AG09309 (cell line): Measurements from ENCODE around the gene LAIR1.

ENCODE experiments used
- DNase-seq: peaks from one replicate; pipeline ENCODE4 v3.0.0-alpha.2; 2010; ENCODE audit warnings: low read depth
- H3K4me3 ChIP-seq: 2 replicates; pipeline ENCODE4 v1.5.1; 2011; ENCODE audit warnings: mild to moderate bottlenecking, low read depth, low read length, moderate library complexity; ENCODE audit not compliant: control insufficient read depth
- TF ChIP-seq, protein P1 (sequence below): IDR thresholded peaks from 2 replicates; pipeline ENCODE4 v1.5.1; 2011; ENCODE audit warnings: mild to moderate bottlenecking, low read depth, low read length, inconsistent platforms; ENCODE audit not compliant: insufficient read depth, control insufficient read depth; ENCODE audit errors: missing control alignments

Gene LAIR1

DNA sequence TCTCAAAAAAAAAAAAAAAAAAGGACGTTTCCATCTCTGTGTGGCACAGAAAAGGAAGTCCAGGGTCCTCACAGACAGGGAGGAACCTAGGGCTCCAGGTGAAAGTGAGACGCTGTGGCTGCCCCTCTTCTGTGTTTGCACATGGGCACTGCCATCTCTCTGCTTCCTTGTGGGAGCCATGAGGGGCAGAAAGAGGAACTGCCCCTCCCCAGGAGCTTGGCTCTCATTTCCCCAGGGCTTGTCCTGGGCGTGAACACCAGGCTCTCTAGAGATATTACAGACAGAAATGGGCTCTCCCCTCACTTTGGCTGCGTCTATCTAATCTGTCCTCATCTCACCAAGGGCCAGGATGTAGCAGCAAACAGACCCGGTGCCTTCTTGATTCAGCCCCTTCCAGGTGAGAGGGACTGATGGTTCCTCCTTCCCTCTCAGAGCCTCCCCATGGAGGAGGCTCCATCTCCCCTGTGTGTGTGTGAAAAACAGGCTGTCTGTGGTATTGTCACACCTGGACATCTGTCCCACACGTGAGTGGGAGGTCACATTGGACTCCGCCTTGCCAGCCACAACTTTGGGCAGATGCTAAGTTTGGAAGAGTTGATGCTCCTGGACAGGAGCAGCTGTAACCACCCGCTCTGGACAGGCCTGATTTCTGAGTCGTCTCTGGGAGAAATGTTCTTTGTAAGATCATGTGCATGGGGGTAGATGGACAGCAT is 24.9 kb downstream of the LAIR1 start:
- TF ChIP-seq, protein P1, sequence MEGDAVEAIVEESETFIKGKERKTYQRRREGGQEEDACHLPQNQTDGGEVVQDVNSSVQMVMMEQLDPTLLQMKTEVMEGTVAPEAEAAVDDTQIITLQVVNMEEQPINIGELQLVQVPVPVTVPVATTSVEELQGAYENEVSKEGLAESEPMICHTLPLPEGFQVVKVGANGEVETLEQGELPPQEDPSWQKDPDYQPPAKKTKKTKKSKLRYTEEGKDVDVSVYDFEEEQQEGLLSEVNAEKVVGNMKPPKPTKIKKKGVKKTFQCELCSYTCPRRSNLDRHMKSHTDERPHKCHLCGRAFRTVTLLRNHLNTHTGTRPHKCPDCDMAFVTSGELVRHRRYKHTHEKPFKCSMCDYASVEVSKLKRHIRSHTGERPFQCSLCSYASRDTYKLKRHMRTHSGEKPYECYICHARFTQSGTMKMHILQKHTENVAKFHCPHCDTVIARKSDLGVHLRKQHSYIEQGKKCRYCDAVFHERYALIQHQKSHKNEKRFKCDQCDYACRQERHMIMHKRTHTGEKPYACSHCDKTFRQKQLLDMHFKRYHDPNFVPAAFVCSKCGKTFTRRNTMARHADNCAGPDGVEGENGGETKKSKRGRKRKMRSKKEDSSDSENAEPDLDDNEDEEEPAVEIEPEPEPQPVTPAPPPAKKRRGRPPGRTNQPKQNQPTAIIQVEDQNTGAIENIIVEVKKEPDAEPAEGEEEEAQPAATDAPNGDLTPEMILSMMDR: no peak
- no peak overlapping the region for H3K4me3 ChIP-seq
- DNase-seq: no peak

DNA sequence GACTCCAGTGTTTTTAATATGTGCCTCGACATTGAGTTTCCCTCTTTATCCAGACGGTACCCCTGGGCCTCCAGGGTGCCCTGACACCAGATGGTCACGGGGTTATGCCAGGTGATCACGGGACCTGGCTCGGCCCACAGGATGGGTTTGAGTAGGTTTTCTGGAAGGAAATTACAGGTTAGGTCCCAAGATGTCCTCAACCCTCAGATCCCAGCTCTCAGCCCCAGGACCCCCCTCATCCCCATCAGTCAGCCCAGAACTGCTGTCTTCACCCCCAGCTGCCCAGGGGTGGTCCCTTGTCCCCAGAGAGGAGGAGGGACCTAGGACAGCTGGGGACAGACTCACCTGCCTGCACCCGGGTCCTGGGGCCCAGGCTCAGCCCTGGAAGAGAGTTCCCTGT is 26.2 kb downstream of the LAIR1 start:
- H3K4me3 ChIP-seq: no peak overlapping the region
- TF ChIP-seq, protein P1: no peak
- DNase-seq: no peak

DNA sequence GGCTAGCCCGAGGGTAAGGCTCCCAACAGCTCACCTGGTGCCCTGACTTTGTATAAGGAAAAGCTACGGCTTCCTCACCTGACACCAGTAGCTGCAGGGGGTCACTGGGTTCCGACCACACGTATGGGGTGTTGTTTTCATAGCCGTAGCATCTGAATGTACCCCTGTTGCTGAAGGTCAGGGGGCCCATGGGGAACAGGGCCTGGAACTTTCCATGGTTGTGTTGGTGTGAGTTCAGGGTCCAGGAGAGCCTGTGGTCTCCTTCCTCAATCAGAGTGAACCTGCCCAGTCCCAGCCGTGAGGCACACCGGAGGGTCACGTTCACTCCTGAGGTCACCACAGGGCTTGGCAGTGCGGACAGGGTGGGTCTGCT is 26.9 kb downstream of the LAIR1 start:
- DNase-seq: no peak
- H3K4me3 ChIP-seq: no peak overlapping the region
- TF ChIP-seq, protein P1: no peak

DNA sequence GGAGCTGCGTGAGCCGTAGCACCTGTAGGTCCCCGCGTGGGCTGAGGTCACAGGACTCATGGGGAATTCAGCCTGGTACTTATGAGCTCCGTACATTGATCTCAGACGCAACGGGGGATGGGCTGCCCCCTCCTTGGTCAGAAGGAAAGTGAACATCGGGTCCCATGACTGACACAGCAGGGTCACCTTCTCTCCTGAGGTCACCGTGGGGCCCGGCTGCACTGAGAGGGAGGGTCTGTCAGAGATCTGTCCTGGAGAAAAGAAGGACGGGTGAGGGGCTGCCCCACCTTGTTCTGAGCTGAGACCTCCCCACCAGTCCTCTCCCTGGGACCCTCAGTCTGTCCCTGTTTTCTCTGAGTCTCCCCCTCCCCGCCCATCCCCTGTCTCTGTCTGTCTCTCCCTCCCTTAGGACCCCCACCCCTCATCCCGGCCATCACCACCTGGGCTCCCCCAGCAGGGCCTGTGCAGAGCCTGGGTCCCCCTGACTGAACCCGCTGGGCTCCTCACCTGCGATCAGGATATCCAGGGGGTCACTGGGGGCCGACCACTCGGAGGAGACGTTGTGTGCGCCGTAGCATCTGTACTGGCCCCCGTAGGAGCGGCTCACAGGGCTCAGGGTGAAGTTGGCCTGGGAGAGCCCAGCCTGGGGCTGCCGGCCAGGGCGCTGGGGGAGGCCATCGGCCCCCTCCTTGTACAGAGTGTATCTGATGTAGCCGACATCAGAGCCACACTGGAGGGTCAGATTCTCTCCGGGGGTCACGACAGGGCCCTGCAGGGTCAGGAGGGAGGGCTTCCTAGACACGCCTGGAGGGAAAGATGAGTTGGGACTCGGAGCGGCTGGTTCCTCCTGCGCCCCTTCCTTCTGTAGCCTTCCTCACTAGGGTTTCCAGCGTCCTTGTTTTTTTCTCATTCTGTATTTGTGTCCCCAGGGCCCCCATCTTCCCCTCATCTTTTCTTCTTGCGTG is 27.6 kb downstream of the LAIR1 start:
- DNase-seq: no peak
- H3K4me3 ChIP-seq: no peak overlapping the region
- TF ChIP-seq, protein P1: no peak

DNA sequence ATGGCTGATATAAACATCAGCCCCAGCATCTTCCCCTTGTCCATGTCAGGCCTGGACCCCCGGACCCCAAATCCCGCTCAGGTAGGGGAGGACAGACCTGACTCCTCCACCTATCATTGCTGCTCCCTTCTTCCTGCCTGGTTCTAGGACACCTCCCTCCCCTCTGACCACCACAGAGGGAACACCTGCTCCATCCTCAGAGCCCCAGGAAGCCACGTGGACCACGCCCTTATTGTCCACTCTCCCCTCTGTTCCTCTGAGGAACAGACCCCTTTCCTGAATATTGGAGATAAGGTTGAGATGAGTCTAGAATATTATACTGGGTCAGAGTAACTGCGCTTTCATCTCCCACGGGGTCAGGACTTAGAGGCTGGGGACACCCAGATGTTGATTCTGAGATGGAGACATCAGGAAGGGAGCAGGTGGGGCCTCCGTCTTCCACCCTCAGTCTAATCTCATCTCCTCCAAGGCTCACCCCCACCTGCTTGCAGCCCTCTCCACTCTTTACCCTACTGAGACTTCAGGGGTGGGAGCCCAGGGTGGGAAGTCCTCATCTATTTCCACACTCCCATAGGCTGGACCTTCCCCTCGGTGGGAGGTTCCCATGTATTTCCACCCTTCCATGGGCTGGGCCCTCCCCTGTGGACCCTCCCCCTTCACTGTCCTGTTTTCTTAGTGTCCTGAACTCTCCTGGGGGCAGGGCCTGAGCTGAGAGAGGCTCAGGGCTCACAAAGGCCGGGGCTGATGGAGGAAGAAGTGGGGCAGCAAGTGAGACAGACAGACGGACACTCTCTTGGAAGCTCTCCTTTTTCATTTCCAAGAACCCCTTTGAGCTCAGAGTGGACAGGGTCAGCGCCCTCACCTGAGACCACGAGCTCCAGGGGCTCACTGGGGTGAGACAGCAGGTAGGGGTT is 28.5 kb downstream of the LAIR1 start:
- no peak for DNase-seq
- H3K4me3 ChIP-seq: no peak overlapping the region
- TF ChIP-seq, protein P1: no peak

DNA sequence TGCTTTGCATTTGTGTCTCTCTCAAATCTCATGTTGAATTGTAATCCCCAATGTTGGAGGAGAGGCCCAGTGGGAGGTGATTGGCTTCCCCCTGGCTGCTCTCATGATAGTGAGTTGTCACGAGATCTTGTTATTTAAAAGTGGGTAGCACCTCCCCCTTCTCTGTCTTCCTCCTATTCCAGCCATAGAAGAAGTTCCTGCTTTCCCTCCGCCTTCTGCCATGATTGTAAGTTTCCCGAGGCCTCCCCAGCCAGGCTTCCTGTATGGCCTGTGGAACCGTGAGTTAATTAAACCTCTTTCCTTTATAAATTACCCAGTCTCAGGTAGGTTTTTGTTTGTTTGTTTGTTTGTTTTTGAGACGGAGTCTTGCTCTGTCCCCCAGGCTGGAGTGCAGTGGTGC is 29.6 kb downstream of the LAIR1 start:
- no peak for DNase-seq
- H3K4me3 ChIP-seq: no peak overlapping the region
- TF ChIP-seq, protein P1: no peak
